PC-9 (cell line): Measurements from ENCODE around the gene CST7. TPM values are rescaled to one million over a fixed set of nuclear protein-coding genes. Genes with fewer than 3 reads are reported as not detected.
A peak's percentile ranks its signal among the peaks of the same experiment; 100 is the strongest.

Source experiments
- BruUV-seq: library from RNA; stranded (reverse); fragments of 400-500 nt; replicated peaks from 2 replicates; lab custom pipeline; 2021; lab: Mats Ljungman, UMichigan
- CTCF ChIA-PET: fragments of 300-600 bp; sonication (Branson Sonifier 250); formaldehyde crosslinking; loops from one replicate; lab custom pipeline; 2022; ENCODE audit warnings: antibody characterized with exemption; lab: Charles Lee
- POLR2A ChIA-PET: fragments of 300-600 bp; sonication (Branson Sonifier 250); formaldehyde crosslinking; loops from one replicate; lab custom pipeline; 2022; ENCODE audit warnings: antibody characterized with exemption; ENCODE audit not compliant: unreplicated experiment; lab: Charles Lee
- DNase-seq, 2 experiments: peaks; one replicate each; pipeline versions ENCODE4 v3.0.0 to v3.0.0-alpha.2; 2015 to 2022; ENCODE audit warnings: mixed read lengths in 1 of 2
- H2AFZ ChIP-seq: fragments of 200-600 bp; sonication (generic); 2 replicates; pipeline ENCODE4 v1.8.1; 2017; ENCODE audit warnings: antibody characterized with exemption
- H3F3A ChIP-seq: fragments of 200-600 bp; sonication (generic); 2 replicates; pipeline ENCODE4 v1.8.1; 2017; ENCODE audit warnings: antibody characterized with exemption, mild to moderate bottlenecking, low read depth; ENCODE audit not compliant: insufficient read depth
- H3K27ac ChIP-seq: fragments of 200-600 bp; sonication (generic); 2 replicates; pipeline ENCODE4 v1.6.1; 2016; ENCODE audit warnings: mixed run types
- H3K27me3 ChIP-seq: fragments of 200-600 bp; sonication (generic); 2 replicates; pipeline ENCODE4 v1.6.1; 2016; ENCODE audit warnings: low read depth, mixed run types; ENCODE audit not compliant: insufficient read depth
- H3K36me3 ChIP-seq: fragments of 200-600 bp; sonication (generic); 2 replicates; pipeline ENCODE4 v1.6.1; 2016; ENCODE audit warnings: low read depth, mixed run types
- H3K4me1 ChIP-seq: fragments of 200-600 bp; sonication (generic); replicated peaks from 2 replicates; pipeline ENCODE4 v1.6.1; 2016; ENCODE audit warnings: mixed run types; ENCODE audit not compliant: insufficient read depth
- H3K4me2 ChIP-seq: fragments of 200-600 bp; sonication (generic); 2 replicates; pipeline ENCODE4 v1.6.1; 2017; ENCODE audit warnings: mixed run types
- H3K4me3 ChIP-seq: fragments of 200-600 bp; sonication (generic); 2 replicates; pipeline ENCODE4 v1.6.1; 2016; ENCODE audit warnings: mixed run types
- H3K79me2 ChIP-seq: fragments of 200-600 bp; sonication (generic); 2 replicates; pipeline ENCODE4 v1.6.1; 2017; ENCODE audit warnings: low read depth, mixed run types
- H3K9me2 ChIP-seq: fragments of 200-600 bp; sonication (generic); 2 replicates; pipeline ENCODE4 v1.8.1; 2017; ENCODE audit warnings: mild to moderate bottlenecking; ENCODE audit not compliant: insufficient read depth
- H3K9me3 ChIP-seq: fragments of 200-600 bp; sonication (generic); 2 replicates; pipeline ENCODE4 v1.8.1; 2016; ENCODE audit warnings: low read depth; ENCODE audit not compliant: insufficient read depth
- H4K20me1 ChIP-seq: fragments of 200-600 bp; sonication (generic); 2 replicates; pipeline ENCODE4 v1.8.1; 2017; ENCODE audit not compliant: insufficient read depth
- EZH2 ChIP-seq: fragments of 200-600 bp; sonication (generic); IDR thresholded peaks from 2 replicates; pipeline ENCODE4 v1.8.0; 2017; ENCODE audit warnings: antibody characterized with exemption, low read depth
- intact Hi-C: fragments of 100-400 bp; cut with micrococcal nuclease; formaldehyde crosslinking; loops from one replicate; pipeline ENCODE4 v1.10.0; 2022; ENCODE audit not compliant: unreplicated experiment
- total RNA-seq: library from RNA; stranded (reverse); gene quantifications from 2 replicates; pipeline ENCODE4 v1.2.3, GENCODE V29; 2021
- TF ChIP-seq, protein P1 (sequence below): fragments of 200-600 bp; sonication (generic); conservative IDR thresholded peaks from 2 replicates; pipeline ENCODE4 v1.6.1; 2017; ENCODE audit warnings: mixed run types, antibody characterized with exemption, mild to moderate bottlenecking, moderate library complexity

The CST7 gene
- total RNA-seq, 1 experiment from 2014 or later, result not detected

DNA sequence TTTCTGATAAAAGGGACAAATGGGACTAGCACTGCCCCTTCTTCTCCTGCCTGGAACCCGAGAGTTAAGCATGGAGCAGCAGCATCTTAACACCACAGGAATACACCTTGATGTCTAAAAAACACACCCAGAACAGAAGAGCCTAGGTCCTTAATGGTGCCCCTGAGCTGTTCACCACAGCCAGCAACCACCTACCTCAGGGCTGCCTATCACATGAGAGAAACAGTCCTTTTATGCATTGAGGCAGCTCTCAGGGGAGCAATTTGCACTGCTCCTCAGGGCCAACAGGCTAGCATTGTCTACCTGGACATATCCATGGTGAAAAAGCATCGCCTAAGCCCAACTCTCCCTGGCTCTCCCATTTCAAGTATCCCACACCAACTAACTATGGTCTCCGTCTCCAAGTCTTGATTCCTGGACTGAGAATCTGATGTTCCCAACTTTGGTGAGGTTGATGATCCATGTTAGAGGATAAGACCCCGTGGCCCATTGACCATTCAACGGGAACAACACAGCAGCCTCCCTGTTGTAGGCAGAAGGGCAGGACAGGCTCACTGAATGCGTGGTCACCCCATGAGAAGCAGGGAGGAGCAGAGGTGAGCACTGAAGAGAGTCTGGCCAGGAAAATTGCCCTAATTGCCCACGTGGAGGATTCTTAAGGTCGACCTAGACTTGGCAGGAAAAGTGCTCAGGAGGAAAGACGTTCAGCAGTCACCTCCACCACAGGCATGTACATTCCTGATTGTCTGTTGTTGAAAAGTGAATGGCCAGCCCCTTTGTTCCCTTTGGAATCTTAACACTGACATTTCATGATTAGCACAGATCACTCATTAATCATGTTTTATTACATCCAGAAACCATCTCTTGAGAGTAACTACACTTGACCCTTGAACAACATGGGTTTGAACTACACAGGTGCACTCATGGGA lies 47.6 kb downstream of the CST7 start:
- CTCF ChIA-PET, result interaction anchor here (0.8 to 3.8 kb wide), 3 partner anchors 67 to 402 kb away, joined by 3 to 12 read pairs (median 6); no protein-coding TSS in a partner anchor
- Histone ChIP-seq H3K27me3 (no peaks in the 10 kb centered on the region), H3K9me3 (no peaks in the 10 kb centered on the region), H3K9me2 (no peaks in the 10 kb centered on the region), H3F3A (peaks cover 25% of the 10 kb centered on the region), H3K4me3 (no peak overlapping the region), H2AFZ (no peak overlapping the region), H3K79me2 (peaks cover 7% of the 10 kb centered on the region), H3K4me1 (peaks cover 58% of the 10 kb centered on the region), H3K36me3 (no peaks in the 10 kb centered on the region), H3K4me2 (no peak overlapping the region), H3K27ac (no peak overlapping the region), H4K20me1 (no peaks in the 10 kb centered on the region)
- no TSS peak for BruUV-seq
- DNase-seq, result no peak
- intact Hi-C loops, result loop anchor here (10.0 kb wide), 1 partner anchor 698 kb away; the partner anchor contains the start of gene ZNF337
- TF ChIP-seq EZH2, result no peak
- TF ChIP-seq, protein P1, sequence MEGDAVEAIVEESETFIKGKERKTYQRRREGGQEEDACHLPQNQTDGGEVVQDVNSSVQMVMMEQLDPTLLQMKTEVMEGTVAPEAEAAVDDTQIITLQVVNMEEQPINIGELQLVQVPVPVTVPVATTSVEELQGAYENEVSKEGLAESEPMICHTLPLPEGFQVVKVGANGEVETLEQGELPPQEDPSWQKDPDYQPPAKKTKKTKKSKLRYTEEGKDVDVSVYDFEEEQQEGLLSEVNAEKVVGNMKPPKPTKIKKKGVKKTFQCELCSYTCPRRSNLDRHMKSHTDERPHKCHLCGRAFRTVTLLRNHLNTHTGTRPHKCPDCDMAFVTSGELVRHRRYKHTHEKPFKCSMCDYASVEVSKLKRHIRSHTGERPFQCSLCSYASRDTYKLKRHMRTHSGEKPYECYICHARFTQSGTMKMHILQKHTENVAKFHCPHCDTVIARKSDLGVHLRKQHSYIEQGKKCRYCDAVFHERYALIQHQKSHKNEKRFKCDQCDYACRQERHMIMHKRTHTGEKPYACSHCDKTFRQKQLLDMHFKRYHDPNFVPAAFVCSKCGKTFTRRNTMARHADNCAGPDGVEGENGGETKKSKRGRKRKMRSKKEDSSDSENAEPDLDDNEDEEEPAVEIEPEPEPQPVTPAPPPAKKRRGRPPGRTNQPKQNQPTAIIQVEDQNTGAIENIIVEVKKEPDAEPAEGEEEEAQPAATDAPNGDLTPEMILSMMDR, result no peak
- POLR2A ChIA-PET, result no interaction called here

DNA sequence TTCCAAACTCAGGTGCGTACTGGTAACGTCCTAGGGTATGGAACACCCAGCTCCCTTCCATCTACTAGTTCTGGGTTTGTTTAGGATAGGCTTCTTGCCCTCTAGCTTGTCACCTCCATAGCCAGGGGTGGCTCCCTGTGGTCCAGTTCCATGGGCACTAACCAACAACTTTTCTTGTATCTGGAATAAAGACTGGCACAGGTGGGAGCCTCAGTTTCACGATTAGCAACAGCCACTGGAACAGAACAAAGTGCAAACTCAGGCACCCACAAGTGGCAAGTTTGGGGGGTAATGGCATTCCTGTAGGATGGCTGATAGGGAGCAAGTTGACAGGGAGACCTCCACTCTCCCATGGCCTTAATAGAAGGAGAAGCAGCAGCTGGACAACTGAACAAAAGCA lies 49.1 kb downstream of the CST7 start:
- Histone ChIP-seq H3K9me2 (no peaks in the 10 kb centered on the region), H3K4me2 (no peak overlapping the region), H3K27me3 (no peaks in the 10 kb centered on the region), H4K20me1 (no peaks in the 10 kb centered on the region), H3K36me3 (0 out of 2 replicates have a peak, but pooled peaks cover 5% of the 10 kb centered on the region), H2AFZ (no peak overlapping the region), H3K27ac (no peak overlapping the region), H3K79me2 (no peaks in the 10 kb centered on the region), H3K4me3 (no peak overlapping the region), H3F3A (peaks cover 23% of the 10 kb centered on the region), H3K4me1 (peaks cover 55% of the 10 kb centered on the region), H3K9me3 (peaks cover 8% of the 10 kb centered on the region; the same call in 1 of the 2 replicates)
- BruUV-seq, result no TSS peak
- intact Hi-C loops, result loop anchor here (10.0 kb wide), 1 partner anchor 697 kb away; the partner anchor contains the start of gene ZNF337
- ChIA-PET CTCF (no interaction called here), POLR2A (no interaction called here)
- no peak for DNase-seq
- TF ChIP-seq EZH2, result no peak
- TF ChIP-seq, protein P1, result no peak

DNA sequence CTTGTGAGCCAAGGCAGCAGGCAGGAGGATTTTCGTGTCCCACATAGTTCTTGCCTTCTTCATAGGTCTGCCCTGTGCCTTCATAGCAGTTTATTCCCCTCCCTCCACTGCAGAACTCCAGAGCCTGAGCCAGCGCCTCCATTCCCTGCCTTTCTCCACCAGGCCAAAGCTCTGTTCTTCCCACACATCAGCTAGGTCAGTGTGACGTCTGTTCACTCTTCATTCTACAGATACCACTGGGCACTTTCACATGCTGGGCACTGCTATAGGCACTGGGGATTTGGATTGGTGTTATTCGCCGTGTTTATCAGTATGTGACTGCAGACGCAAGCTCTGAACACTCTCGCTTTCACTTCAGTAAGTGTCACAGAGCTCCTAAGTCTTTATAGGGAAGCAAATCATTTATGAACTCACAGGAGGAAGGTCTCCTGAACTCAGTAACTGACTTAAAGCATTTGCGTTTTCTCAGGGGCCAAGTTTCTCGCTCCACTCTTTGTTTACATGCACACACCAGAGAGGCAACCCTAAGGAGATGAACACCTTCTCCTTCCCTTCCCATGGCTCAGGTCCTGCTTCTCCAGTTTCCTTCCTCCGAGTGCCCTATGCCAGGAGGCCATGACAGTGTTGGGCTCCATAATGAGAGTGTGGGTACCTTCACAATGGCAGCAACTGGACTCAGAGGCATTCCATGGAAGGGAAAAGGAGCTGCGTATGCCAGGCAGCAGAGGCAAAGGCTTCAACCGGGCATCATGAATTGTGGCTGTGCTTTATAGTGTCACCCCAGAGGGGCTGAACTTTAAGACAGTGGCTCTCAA lies 49.8 kb downstream of the CST7 start:
- H3K9me2 ChIP-seq, result no peaks in the 10 kb centered on the region
- POLR2A ChIA-PET, result no interaction called here

More for the DNA sequence above, 49.8 kb downstream of the CST7 start:
- H3F3A ChIP-seq, result peaks cover 19% of the 10 kb centered on the region
- no peak overlapping the region for H3K27ac ChIP-seq
- no peak for TF ChIP-seq EZH2
- TF ChIP-seq, protein P1, result no peak
- no peak for DNase-seq
- CTCF ChIA-PET, result no interaction called here
- intact Hi-C loops, result loop anchor here (10.0 kb wide), 1 partner anchor 696 kb away; the partner anchor contains the start of gene ZNF337
- no peak overlapping the region for H3K4me3 ChIP-seq
- H3K4me1 ChIP-seq, result peaks cover 48% of the 10 kb centered on the region
- no TSS peak for BruUV-seq
- H4K20me1 ChIP-seq, result no peaks in the 10 kb centered on the region
- H3K4me2 ChIP-seq, result peak overlapping the region; percentile 68; the same call in 1 of the 2 replicates
- peaks cover 13% of the 10 kb centered on the region; the same call in 1 of the 2 replicates for H3K9me3 ChIP-seq
- 0 out of 2 replicates have a peak, but pooled peaks cover 9% of the 10 kb centered on the region for H3K36me3 ChIP-seq
- no peak overlapping the region for H2AFZ ChIP-seq
- no peaks in the 10 kb centered on the region for H3K27me3 ChIP-seq
- H3K79me2 ChIP-seq, result no peaks in the 10 kb centered on the region
